ENCODE data around the gene DTNB.

GRCh38 chr2:25374827-25375226 is 298.6 kb downstream of the DTNB start:
- no peak for TF ChIP-seq CTCF (conservative IDR thresholded peaks at IDR 0.05)
- TF ChIP-seq EZH2 (IDR thresholded peaks at IDR 0.05; ENCODE audit: low read depth), result no peak

All from PC-9 (cell line).